Stimulated activated effector memory CD8-positive, alpha-beta T cell treated with anti-CD3 and anti-CD28 coated beads, Interleukin-12 subunit alpha, Interleukin-12 subunit beta, amount 100 ng/mL, for 72 hours (primary cell): ENCODE measurements around the gene PLPPR4.

Experiments
- ATAC-seq: fragments of 150-1000 bp; cut with Tn5 transposase; 2 replicates; pipeline ENCODE4 v1.10.0; 2021
- DNase-seq, 2 donors: peaks; one replicate each; pipeline ENCODE4 v3.0.0; 2021 to 2022; ENCODE audit warnings: low spot score in 2 of 2
- H3K27ac Mint-ChIP-seq: one replicate; pipeline ENCODE4 v1.8.0; 2022; ENCODE audit warnings: mild to moderate bottlenecking, mixed read lengths
- H3K36me3 Mint-ChIP-seq: one replicate; pipeline ENCODE4 v1.8.0; 2022; ENCODE audit warnings: mild to moderate bottlenecking, mixed read lengths
- H3K4me1 Mint-ChIP-seq: one replicate; pipeline ENCODE4 v1.8.0; 2022; ENCODE audit warnings: mixed read lengths
- H3K4me3 Mint-ChIP-seq: one replicate; pipeline ENCODE4 v1.8.0; 2022; ENCODE audit warnings: mild to moderate bottlenecking, mixed read lengths
- H3K9me3 Mint-ChIP-seq: one replicate; pipeline ENCODE4 v1.8.0; 2022; ENCODE audit warnings: mixed read lengths

The PLPPR4 gene

DNA sequence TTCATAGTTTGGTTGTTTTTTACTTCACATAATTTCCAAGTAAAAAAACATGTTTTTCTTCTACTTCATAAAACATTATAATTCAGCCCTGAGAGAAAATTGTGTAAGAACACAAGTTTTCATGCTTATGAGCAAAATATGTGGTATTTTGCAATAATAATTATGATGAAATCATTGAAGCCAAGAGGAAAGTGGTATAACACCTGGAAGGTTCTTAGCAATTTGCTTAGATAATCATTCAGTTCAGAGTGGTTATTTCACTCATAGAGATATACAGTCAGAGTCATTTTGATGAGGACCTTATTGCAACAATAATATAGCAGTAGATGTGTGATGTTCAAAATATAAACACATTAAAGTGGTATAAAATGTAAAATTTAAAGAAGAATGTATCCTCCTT lies 94.5 kb downstream of the PLPPR4 start:
- Mint-ChIP-seq H3K36me3 (no peaks in the 10 kb centered on the region), H3K27ac (no peak overlapping the region), H3K4me3 (no peak overlapping the region), H3K4me1 (no peaks in the 10 kb centered on the region), H3K9me3 (no peaks in the 10 kb centered on the region)
- DNase-seq, result no peak
- ATAC-seq, result no peak
